ENCODE results near the gene UGT1A10.

DNA sequence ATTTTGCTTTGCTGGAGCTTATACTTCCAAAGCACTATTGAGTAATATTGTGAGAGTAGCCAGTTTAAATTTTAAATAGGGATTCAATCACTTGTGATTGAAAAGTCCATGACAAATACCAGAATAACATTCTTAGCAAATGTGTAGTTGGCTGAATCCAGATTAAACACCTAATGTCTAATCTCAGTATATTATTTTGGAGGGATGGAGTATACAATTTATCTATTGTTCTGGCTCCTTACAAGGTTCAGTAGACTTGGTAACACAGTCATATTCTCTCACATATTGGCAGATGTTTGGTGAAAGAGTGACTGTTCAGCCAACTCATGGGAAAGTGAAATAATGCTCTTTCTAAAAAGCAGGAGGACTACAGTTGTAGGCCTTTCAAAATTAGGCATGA is 37.6 kb downstream of the UGT1A10 start:
- TF ChIP-seq CTCF (IDR thresholded peaks at IDR 0.05): no peak
- TF ChIP-seq POLR2A (IDR thresholded peaks at IDR 0.05): no peak
- no peak for TF ChIP-seq EP300 (IDR thresholded peaks at IDR 0.05)

Measured in tibial nerve (tissue), 4 donors.